GM21528 (cell line): Measurements from ENCODE around the gene KIF17.
"Not testable (repeated sequence)": the region's sequence is repeated elsewhere in the genome, so short reads cannot be mapped to it uniquely, and the experiment has no call there.

Experiments used
- ATAC-seq: cut with Tn5 transposase; IDR thresholded peaks from one replicate; pipeline ENCODE4 v1.9.1; 2021; ENCODE audit warnings: mild to moderate bottlenecking, moderate library complexity; ENCODE audit not compliant: unreplicated experiment, low FRiP score

KIF17 gene

GRCh38 chr1:20728371-20729154 lies 10.8 kb upstream of the KIF17 start:
- ATAC-seq: no peak

- no peak for ATAC-seq
Measured at GRCh38 chr1:20727746-20728316, 10.0 kb upstream of the KIF17 start.

- no peak for ATAC-seq
Measured at GRCh38 chr1:20726932-20727745, 9.3 kb upstream of the KIF17 start.

GRCh38 chr1:20726118-20726911 lies 8.5 kb upstream of the KIF17 start:
- no peak for ATAC-seq

- no peak for ATAC-seq
Measured at GRCh38 chr1:20725189-20726117, 7.6 kb upstream of the KIF17 start.

GRCh38 chr1:20724364-20725188 lies 6.8 kb upstream of the KIF17 start:
- ATAC-seq: no peak

GRCh38 chr1:20723537-20724363 lies 5.9 kb upstream of the KIF17 start:
- no peak for ATAC-seq

GRCh38 chr1:20723159-20723536 lies 5.3 kb upstream of the KIF17 start:
- no peak for ATAC-seq

- ATAC-seq: no peak
Measured at GRCh38 chr1:20721117-20722061, 3.6 kb upstream of the KIF17 start.

- ATAC-seq: no peak
Measured at GRCh38 chr1:20720631-20721091, 2.9 kb upstream of the KIF17 start.

GRCh38 chr1:20719871-20720620 lies 2.2 kb upstream of the KIF17 start:
- ATAC-seq: no peak

- ATAC-seq: no peak
Measured at GRCh38 chr1:20719261-20719660, 1.5 kb upstream of the KIF17 start.

GRCh38 chr1:20718343-20718882 lies 606 bp upstream of the KIF17 start:
- not testable (repeated sequence) for ATAC-seq

GRCh38 chr1:20716232-20716631 lies 1.6 kb downstream of the KIF17 start:
- no peak for ATAC-seq

GRCh38 chr1:20715406-20715805 lies 2.4 kb downstream of the KIF17 start:
- ATAC-seq: no peak

GRCh38 chr1:20713440-20713839 lies 4.4 kb downstream of the KIF17 start:
- no peak for ATAC-seq
